Measurements from ENCODE around the gene FRMD5.
"Not testable (repeated sequence)": the region's sequence is repeated elsewhere in the genome, so short reads cannot be mapped to it uniquely, and the experiment has no call there.

DNA sequence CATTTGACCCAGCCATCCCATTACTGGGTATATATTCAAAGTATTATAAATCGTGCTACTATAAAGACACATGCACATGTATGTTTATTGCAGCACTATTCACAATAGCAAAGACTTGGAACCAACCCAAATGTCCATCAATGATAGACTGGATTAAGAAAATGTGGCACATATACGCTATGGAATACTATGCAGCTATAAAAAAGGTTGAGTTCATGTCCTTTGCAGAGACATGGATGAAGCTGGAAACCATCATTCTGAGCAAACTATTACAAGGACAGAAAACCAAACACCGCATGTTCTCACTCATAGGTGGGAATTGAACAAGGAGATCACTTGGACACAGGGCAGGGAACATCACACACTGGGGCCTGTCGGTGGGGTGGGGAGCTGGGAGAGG lies 31.9 kb upstream of the FRMD5 start:
- TF ChIP-seq, protein P1, sequence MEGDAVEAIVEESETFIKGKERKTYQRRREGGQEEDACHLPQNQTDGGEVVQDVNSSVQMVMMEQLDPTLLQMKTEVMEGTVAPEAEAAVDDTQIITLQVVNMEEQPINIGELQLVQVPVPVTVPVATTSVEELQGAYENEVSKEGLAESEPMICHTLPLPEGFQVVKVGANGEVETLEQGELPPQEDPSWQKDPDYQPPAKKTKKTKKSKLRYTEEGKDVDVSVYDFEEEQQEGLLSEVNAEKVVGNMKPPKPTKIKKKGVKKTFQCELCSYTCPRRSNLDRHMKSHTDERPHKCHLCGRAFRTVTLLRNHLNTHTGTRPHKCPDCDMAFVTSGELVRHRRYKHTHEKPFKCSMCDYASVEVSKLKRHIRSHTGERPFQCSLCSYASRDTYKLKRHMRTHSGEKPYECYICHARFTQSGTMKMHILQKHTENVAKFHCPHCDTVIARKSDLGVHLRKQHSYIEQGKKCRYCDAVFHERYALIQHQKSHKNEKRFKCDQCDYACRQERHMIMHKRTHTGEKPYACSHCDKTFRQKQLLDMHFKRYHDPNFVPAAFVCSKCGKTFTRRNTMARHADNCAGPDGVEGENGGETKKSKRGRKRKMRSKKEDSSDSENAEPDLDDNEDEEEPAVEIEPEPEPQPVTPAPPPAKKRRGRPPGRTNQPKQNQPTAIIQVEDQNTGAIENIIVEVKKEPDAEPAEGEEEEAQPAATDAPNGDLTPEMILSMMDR (IDR thresholded peaks at IDR 0.05) = not testable (repeated sequence)
- not testable (repeated sequence) for TF ChIP-seq POLR2A (IDR thresholded peaks at IDR 0.05)
